ENCODE measurements around the gene CTDSPL. TPM values are rescaled to one million over a fixed set of nuclear protein-coding genes. Genes with fewer than 3 reads are reported as not detected.
A peak's percentile ranks its signal among the peaks of the same experiment; 100 is the strongest.

The CTDSPL gene
- total RNA-seq, 2 experiments from 2014 or later = 1.6 to 2.3 TPM

GRCh38 chr3:38016410-38016809 is 154.7 kb downstream of the CTDSPL start:
- Mint-ChIP-seq H3K4me3 (no peak overlapping the region), H3K27ac (no peak overlapping the region), H3K36me3 (peaks cover 19% of the 10 kb centered on the region), H3K9me3 (peaks cover 7% of the 10 kb centered on the region), H3K27me3 (no peaks in the 10 kb centered on the region), H3K4me1 (no peaks in the 10 kb centered on the region)
- no peak for DNase-seq

GRCh38 chr3:38016847-38017444 is 155.3 kb downstream of the CTDSPL start:
- Mint-ChIP-seq H3K27ac (no peak overlapping the region), H3K4me3 (no peak overlapping the region), H3K9me3 (peaks cover 7% of the 10 kb centered on the region), H3K27me3 (no peaks in the 10 kb centered on the region), H3K36me3 (peaks cover 19% of the 10 kb centered on the region), H3K4me1 (no peaks in the 10 kb centered on the region)
- DNase-seq = no peak

GRCh38 chr3:38017445-38018295 is 156.0 kb downstream of the CTDSPL start:
- H3K4me3 Mint-ChIP-seq = no peak overlapping the region
- DNase-seq = no peak
- no peaks in the 10 kb centered on the region for H3K4me1 Mint-ChIP-seq
- peaks cover 19% of the 10 kb centered on the region for H3K36me3 Mint-ChIP-seq
- H3K27me3 Mint-ChIP-seq = no peaks in the 10 kb centered on the region
- no peak overlapping the region for H3K27ac Mint-ChIP-seq
- H3K9me3 Mint-ChIP-seq = peaks cover 7% of the 10 kb centered on the region

GRCh38 chr3:38018296-38019266 is 156.9 kb downstream of the CTDSPL start:
- peaks cover 4% of the 10 kb centered on the region for H3K4me1 Mint-ChIP-seq
- H3K27me3 Mint-ChIP-seq = no peaks in the 10 kb centered on the region
- peaks cover 7% of the 10 kb centered on the region for H3K9me3 Mint-ChIP-seq
- peaks cover 19% of the 10 kb centered on the region for H3K36me3 Mint-ChIP-seq
- no peak overlapping the region for H3K4me3 Mint-ChIP-seq
- no peak for DNase-seq
- H3K27ac Mint-ChIP-seq = no peak overlapping the region

- DNase-seq = no peak
- H3K27ac Mint-ChIP-seq = no peak overlapping the region
- peaks cover 11% of the 10 kb centered on the region for H3K4me1 Mint-ChIP-seq
- H3K27me3 Mint-ChIP-seq = no peaks in the 10 kb centered on the region
- peaks cover 19% of the 10 kb centered on the region for H3K36me3 Mint-ChIP-seq
- H3K4me3 Mint-ChIP-seq = no peak overlapping the region
- peaks cover 7% of the 10 kb centered on the region for H3K9me3 Mint-ChIP-seq
Observed at GRCh38 chr3:38019658-38020341, 158.1 kb downstream of the CTDSPL start.

GRCh38 chr3:38020342-38020726 is 158.7 kb downstream of the CTDSPL start:
- Mint-ChIP-seq H3K36me3 (peaks cover 15% of the 10 kb centered on the region), H3K4me3 (no peak overlapping the region), H3K4me1 (peaks cover 12% of the 10 kb centered on the region), H3K27ac (no peak overlapping the region), H3K27me3 (no peaks in the 10 kb centered on the region), H3K9me3 (peaks cover 7% of the 10 kb centered on the region)
- DNase-seq = no peak

GRCh38 chr3:38021196-38021595 is 159.5 kb downstream of the CTDSPL start:
- H3K4me3 Mint-ChIP-seq = no peak overlapping the region
- no peaks in the 10 kb centered on the region for H3K27me3 Mint-ChIP-seq
- DNase-seq = no peak
- H3K36me3 Mint-ChIP-seq = peaks cover 11% of the 10 kb centered on the region
- peaks cover 3% of the 10 kb centered on the region for H3K9me3 Mint-ChIP-seq
- peaks cover 18% of the 10 kb centered on the region for H3K4me1 Mint-ChIP-seq
- H3K27ac Mint-ChIP-seq = no peak overlapping the region

GRCh38 chr3:38022301-38022700 is 160.6 kb downstream of the CTDSPL start:
- no peak for DNase-seq
- Mint-ChIP-seq H3K27ac (no peak overlapping the region), H3K4me3 (no peak overlapping the region), H3K36me3 (peaks cover 3% of the 10 kb centered on the region), H3K4me1 (peaks cover 18% of the 10 kb centered on the region), H3K9me3 (no peaks in the 10 kb centered on the region), H3K27me3 (no peaks in the 10 kb centered on the region)

GRCh38 chr3:38022896-38023709 is 161.4 kb downstream of the CTDSPL start:
- Mint-ChIP-seq H3K9me3 (no peaks in the 10 kb centered on the region), H3K4me1 (peaks cover 18% of the 10 kb centered on the region), H3K36me3 (peaks cover 3% of the 10 kb centered on the region), H3K4me3 (no peak overlapping the region), H3K27ac (no peak overlapping the region), H3K27me3 (peaks cover 6% of the 10 kb centered on the region)
- DNase-seq = no peak

- no peak for DNase-seq
- Mint-ChIP-seq H3K27ac (no peak overlapping the region), H3K9me3 (no peaks in the 10 kb centered on the region), H3K4me3 (no peak overlapping the region), H3K27me3 (peaks cover 29% of the 10 kb centered on the region), H3K4me1 (peaks cover 25% of the 10 kb centered on the region), H3K36me3 (no peaks in the 10 kb centered on the region)
Observed at GRCh38 chr3:38026856-38027255, 165.2 kb downstream of the CTDSPL start.

GRCh38 chr3:38027466-38028465 is 166.1 kb downstream of the CTDSPL start:
- Mint-ChIP-seq H3K27me3 (peaks cover 32% of the 10 kb centered on the region), H3K27ac (no peak overlapping the region), H3K36me3 (no peaks in the 10 kb centered on the region), H3K4me1 (peaks cover 25% of the 10 kb centered on the region), H3K9me3 (no peaks in the 10 kb centered on the region), H3K4me3 (no peak overlapping the region)
- DNase-seq = no peak

- Mint-ChIP-seq H3K27me3 (peaks cover 38% of the 10 kb centered on the region), H3K27ac (no peak overlapping the region), H3K9me3 (no peaks in the 10 kb centered on the region), H3K4me1 (peaks cover 19% of the 10 kb centered on the region), H3K4me3 (peak overlapping the region; percentile 15), H3K36me3 (no peaks in the 10 kb centered on the region)
- no peak for DNase-seq
Observed at GRCh38 chr3:38028621-38029361, 167.1 kb downstream of the CTDSPL start.

All from activated naive CD8-positive, alpha-beta T cell treated with anti-CD3 and anti-CD28 coated beads for 36 hours (primary cell).